GM12878 (cell line): Measurements from ENCODE around the gene MRPL28. TPM values are rescaled to one million over a fixed set of nuclear protein-coding genes. Genes with fewer than 3 reads are reported as not detected.
A peak's percentile ranks its signal among the peaks of the same experiment; 100 is the strongest.
"Not testable (repeated sequence)": the region's sequence is repeated elsewhere in the genome, so short reads cannot be mapped to it uniquely, and the experiment has no call there.

Experiments
- ATAC-seq: fragments of 200-7000 bp; cut with Tn5 transposase; 3 replicates; pipeline ENCODE4 v1.9.1; 2020; ENCODE audit warnings: mild to moderate bottlenecking, moderate library complexity
- BruUV-seq: library from RNA; stranded (reverse); fragments of 400-500 nt; replicated peaks from 2 replicates; lab custom pipeline; 2021; lab: Mats Ljungman, UMichigan
- CTCF ChIA-PET: fragments of 300-600 bp; sonication (Branson Sonifier 250); formaldehyde crosslinking; extraction: SDS; loops from one replicate; lab custom pipeline; 2021; ENCODE audit warnings: inconsistent platforms; lab: Yijun Ruan, JAX
- POLR2A ChIA-PET: fragments of 350-600 bp; formaldehyde crosslinking; extraction: SDS; loops from one replicate; lab custom pipeline; 2021; ENCODE audit warnings: inconsistent platforms; lab: Charles Lee
- RAD21 ChIA-PET: fragments of 300-600 bp; sonication (Branson Sonifier 250); formaldehyde crosslinking; loops from one replicate; lab custom pipeline; 2023; ENCODE audit warnings: antibody characterized with exemption; ENCODE audit not compliant: unreplicated experiment; lab: Charles Lee
- SMC1A ChIA-PET: fragments of 300-600 bp; sonication (Branson Sonifier 250); formaldehyde crosslinking; loops from one replicate; lab custom pipeline; 2023; ENCODE audit not compliant: unreplicated experiment, uncharacterized antibody; lab: Charles Lee
- DNase-seq: peaks from one replicate; pipeline ENCODE4 v3.0.0-alpha.2; 2011; ENCODE audit warnings: low read depth, low spot score
- FAIRE-seq: peaks from 3 replicates; lab custom pipeline; 2011; peaks lifted over from hg19 to GRCh38; lab: Jason Lieb, UNC
- H2AFZ ChIP-seq: 2 replicates; pipeline ENCODE4 v1.6.0; 2011; ENCODE audit warnings: low read depth, low read length, control low read depth; ENCODE audit not compliant: control insufficient read depth
- H3K27ac ChIP-seq: 2 replicates; pipeline ENCODE4 v1.5.1; 2011; ENCODE audit warnings: control low read depth; ENCODE audit not compliant: control insufficient read depth, insufficient read depth
- H3K27me3 ChIP-seq, 2 experiments: replicated peaks in 1 of 2; 2 replicates each; pipeline versions ENCODE4 v1.6.0 to v1.6.1; 2011; ENCODE audit warnings: low read length in 1 of 2; ENCODE audit not compliant: control insufficient read depth in 2 of 2, insufficient read depth in 2 of 2
- H3K36me3 ChIP-seq, 2 experiments: 2 replicates each; pipeline ENCODE4 v1.5.1; 2011; ENCODE audit warnings: low read length in 1 of 2; ENCODE audit not compliant: control insufficient read depth in 2 of 2, insufficient read depth in 2 of 2
- H3K4me1 ChIP-seq: 2 replicates; pipeline ENCODE4 v1.6.1; 2011; ENCODE audit warnings: mild to moderate bottlenecking, low read length, moderate library complexity, mixed read lengths; ENCODE audit not compliant: control insufficient read depth, insufficient read depth
- H3K4me2 ChIP-seq: 2 replicates; pipeline ENCODE4 v1.6.0; 2011; ENCODE audit warnings: control low read depth; ENCODE audit not compliant: control insufficient read depth, insufficient read depth
- H3K4me3 ChIP-seq: fragments of 200-600 bp; sonication (generic); 2 replicates; pipeline ENCODE4 v1.5.1; 2016
- H3K79me2 ChIP-seq: 2 replicates; pipeline ENCODE4 v1.6.0; 2011; ENCODE audit warnings: low read length; ENCODE audit not compliant: control insufficient read depth, insufficient read depth
- H3K9ac ChIP-seq: 2 replicates; pipeline ENCODE4 v1.8.0; 2011; ENCODE audit warnings: low read length, control low read depth, mixed read lengths; ENCODE audit not compliant: control insufficient read depth, insufficient read depth
- H3K9me3 ChIP-seq: replicated peaks from 3 replicates; pipeline ENCODE4 v1.5.1; 2011; ENCODE audit warnings: mild to moderate bottlenecking, low read length; ENCODE audit not compliant: control insufficient read depth, insufficient read depth
- H4K20me1 ChIP-seq: 2 replicates; pipeline ENCODE4 v1.6.0; 2011; ENCODE audit not compliant: control insufficient read depth, insufficient read depth
- STAT1 ChIP-seq: fragments of 450-650 bp; conservative IDR thresholded peaks from 2 replicates; pipeline ENCODE4 v1.6.1; 2014; ENCODE audit warnings: antibody characterized with exemption, mild to moderate bottlenecking
- WGBS: methylation state at CpG from one replicate; pipeline ENCODE4 v1.1.6; 2016; ENCODE audit warnings: low lambda C conversion rate; ENCODE audit not compliant: insufficient replicate concordance, insufficient coverage; ENCODE audit errors: missing lambda C conversion rate; 5-methylcytosine and 5-hydroxymethylcytosine counted together
- in situ Hi-C: fragments of 300-500 bp; cut with MboI; formaldehyde crosslinking; loops from 9 replicates; pipeline ENCODE4 v1.14.3; 2018; ENCODE audit warnings: mixed read lengths
- intact Hi-C: fragments of 100-400 bp; cut with micrococcal nuclease; formaldehyde crosslinking; loops from one replicate; pipeline ENCODE4 v1.14.2; 2022; ENCODE audit not compliant: unreplicated experiment
- polyA plus RNA-seq, 11 experiments: library from polyadenylated mRNA; depleted of rRNA in 4 of 11; unstranded in 6 of 11; stranded (reverse) in 5 of 11; fragments of >200 nt; fragmentation: Nextera tagmentation in 4 of 11; fragmentation: Illumina TruSeq in 1 of 11; extraction: Ambion mirVana in 4 of 11; extraction: Trizol in 1 of 11; gene quantifications; 1 replicate in 1 of 11; 2 replicates in 10 of 11; pipeline versions ENCODE4 v1.2.1 to v1.2.3, GENCODE V29; 2011 to 2016; ENCODE audit warnings: inconsistent platforms in 2 of 11, missing spikeins in 2 of 11, low read depth in 1 of 11
- total RNA-seq, 4 experiments: library from RNA; depleted of rRNA in 3 of 4; stranded (reverse); fragments of >200 nt in 3 of 4; fragmentation: Illumina TruSeq in 1 of 4; extraction: Trizol in 1 of 4; gene quantifications; 2 replicates each; pipeline versions ENCODE4 v1.2.1 to v1.2.3, GENCODE V29; 2013 to 2021
- TF ChIP-seq, protein P1 (sequence below): fragments of 450-650 bp; IDR thresholded peaks from 2 replicates; pipeline ENCODE4 v1.6.1; 2018; ENCODE audit warnings: borderline replicate concordance, mild to moderate bottlenecking; ENCODE audit not compliant: partially characterized antibody
- TF ChIP-seq, protein P2 (sequence below): fragments of 150-350 bp; IDR thresholded peaks from 2 replicates; pipeline ENCODE4 v1.6.1; 2014; ENCODE audit warnings: mild to moderate bottlenecking, low read depth, low read length
- TF ChIP-seq, protein P3 (sequence below): fragments of 450-650 bp; IDR thresholded peaks from 2 replicates; pipeline ENCODE4 v1.6.1; 2017; ENCODE audit warnings: borderline replicate concordance
- TF ChIP-seq, protein P4 (sequence below): fragments of 450-650 bp; IDR thresholded peaks from 2 replicates; pipeline ENCODE4 v1.6.1; 2016; ENCODE audit warnings: mild to moderate bottlenecking, moderate library complexity, borderline replicate concordance

MRPL28 gene
- total and polyA plus RNA-seq, 10 of the 15 experiments (the other 5 are each of a cell fraction or from before 2014, with no cell fraction given): 1.6 to 185 (median 110) TPM

DNA sequence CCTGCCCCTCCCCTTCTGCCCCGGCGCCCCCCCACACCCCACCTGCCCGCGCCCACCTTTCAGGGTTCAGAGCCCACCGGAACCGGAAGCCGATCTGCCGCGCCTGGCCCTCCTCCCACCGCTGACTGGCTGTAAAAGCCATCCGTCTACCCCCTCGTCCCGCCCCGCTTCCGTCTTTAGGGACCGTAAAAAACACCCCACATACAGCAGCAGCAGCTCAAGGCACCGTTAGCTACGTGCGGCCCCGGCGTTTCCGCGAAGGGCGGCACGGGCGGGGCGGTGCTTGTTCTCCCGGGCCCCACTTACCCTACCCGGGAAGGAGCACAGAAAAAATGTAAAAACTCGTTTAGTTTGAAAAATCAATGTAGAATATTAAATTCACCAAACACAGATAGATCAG lies at the start of gene MRPL28 (continued):
- TF ChIP-seq, protein P1, sequence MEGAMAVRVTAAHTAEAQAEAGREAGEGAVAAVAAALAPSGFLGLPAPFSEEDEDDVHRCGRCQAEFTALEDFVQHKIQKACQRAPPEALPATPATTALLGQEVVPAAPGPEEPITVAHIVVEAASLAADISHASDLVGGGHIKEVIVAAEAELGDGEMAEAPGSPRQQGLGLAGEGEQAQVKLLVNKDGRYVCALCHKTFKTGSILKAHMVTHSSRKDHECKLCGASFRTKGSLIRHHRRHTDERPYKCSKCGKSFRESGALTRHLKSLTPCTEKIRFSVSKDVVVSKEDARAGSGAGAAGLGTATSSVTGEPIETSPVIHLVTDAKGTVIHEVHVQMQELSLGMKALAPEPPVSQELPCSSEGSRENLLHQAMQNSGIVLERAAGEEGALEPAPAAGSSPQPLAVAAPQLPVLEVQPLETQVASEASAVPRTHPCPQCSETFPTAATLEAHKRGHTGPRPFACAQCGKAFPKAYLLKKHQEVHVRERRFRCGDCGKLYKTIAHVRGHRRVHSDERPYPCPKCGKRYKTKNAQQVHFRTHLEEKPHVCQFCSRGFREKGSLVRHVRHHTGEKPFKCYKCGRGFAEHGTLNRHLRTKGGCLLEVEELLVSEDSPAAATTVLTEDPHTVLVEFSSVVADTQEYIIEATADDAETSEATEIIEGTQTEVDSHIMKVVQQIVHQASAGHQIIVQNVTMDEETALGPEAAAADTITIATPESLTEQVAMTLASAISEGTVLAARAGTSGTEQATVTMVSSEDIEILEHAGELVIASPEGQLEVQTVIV: peak; percentile 52
- TF ChIP-seq, protein P2, sequence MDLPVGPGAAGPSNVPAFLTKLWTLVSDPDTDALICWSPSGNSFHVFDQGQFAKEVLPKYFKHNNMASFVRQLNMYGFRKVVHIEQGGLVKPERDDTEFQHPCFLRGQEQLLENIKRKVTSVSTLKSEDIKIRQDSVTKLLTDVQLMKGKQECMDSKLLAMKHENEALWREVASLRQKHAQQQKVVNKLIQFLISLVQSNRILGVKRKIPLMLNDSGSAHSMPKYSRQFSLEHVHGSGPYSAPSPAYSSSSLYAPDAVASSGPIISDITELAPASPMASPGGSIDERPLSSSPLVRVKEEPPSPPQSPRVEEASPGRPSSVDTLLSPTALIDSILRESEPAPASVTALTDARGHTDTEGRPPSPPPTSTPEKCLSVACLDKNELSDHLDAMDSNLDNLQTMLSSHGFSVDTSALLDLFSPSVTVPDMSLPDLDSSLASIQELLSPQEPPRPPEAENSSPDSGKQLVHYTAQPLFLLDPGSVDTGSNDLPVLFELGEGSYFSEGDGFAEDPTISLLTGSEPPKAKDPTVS: no peak
- TF ChIP-seq, protein P3, sequence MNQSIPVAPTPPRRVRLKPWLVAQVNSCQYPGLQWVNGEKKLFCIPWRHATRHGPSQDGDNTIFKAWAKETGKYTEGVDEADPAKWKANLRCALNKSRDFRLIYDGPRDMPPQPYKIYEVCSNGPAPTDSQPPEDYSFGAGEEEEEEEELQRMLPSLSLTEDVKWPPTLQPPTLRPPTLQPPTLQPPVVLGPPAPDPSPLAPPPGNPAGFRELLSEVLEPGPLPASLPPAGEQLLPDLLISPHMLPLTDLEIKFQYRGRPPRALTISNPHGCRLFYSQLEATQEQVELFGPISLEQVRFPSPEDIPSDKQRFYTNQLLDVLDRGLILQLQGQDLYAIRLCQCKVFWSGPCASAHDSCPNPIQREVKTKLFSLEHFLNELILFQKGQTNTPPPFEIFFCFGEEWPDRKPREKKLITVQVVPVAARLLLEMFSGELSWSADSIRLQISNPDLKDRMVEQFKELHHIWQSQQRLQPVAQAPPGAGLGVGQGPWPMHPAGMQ: no peak
- TF ChIP-seq, protein P4, sequence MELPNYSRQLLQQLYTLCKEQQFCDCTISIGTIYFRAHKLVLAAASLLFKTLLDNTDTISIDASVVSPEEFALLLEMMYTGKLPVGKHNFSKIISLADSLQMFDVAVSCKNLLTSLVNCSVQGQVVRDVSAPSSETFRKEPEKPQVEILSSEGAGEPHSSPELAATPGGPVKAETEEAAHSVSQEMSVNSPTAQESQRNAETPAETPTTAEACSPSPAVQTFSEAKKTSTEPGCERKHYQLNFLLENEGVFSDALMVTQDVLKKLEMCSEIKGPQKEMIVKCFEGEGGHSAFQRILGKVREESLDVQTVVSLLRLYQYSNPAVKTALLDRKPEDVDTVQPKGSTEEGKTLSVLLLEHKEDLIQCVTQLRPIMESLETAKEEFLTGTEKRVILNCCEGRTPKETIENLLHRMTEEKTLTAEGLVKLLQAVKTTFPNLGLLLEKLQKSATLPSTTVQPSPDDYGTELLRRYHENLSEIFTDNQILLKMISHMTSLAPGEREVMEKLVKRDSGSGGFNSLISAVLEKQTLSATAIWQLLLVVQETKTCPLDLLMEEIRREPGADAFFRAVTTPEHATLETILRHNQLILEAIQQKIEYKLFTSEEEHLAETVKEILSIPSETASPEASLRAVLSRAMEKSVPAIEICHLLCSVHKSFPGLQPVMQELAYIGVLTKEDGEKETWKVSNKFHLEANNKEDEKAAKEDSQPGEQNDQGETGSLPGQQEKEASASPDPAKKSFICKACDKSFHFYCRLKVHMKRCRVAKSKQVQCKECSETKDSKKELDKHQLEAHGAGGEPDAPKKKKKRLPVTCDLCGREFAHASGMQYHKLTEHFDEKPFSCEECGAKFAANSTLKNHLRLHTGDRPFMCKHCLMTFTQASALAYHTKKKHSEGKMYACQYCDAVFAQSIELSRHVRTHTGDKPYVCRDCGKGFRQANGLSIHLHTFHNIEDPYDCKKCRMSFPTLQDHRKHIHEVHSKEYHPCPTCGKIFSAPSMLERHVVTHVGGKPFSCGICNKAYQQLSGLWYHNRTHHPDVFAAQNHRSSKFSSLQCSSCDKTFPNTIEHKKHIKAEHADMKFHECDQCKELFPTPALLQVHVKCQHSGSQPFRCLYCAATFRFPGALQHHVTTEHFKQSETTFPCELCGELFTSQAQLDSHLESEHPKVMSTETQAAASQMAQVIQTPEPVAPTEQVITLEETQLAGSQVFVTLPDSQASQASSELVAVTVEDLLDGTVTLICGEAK: peak; percentile 92
- no peak for TF ChIP-seq STAT1

DNA sequence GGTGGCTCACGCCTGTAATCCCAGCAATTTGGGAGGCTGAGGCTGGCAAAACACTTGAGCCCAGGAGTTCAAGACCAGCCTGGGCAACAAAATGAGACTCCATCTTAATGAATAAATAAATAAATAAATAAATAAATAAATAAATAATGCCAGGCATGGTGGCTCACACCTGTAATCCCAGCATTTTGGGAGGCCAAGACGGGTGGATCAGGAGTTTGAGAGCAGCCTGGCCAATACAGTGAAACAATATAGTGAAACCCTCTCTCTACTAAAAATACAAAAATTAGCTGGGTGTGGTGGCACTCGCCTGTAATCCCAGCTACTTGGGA lies 44.8 kb upstream of the MRPL28 start:
- H3K27ac ChIP-seq, BruUV-seq, CTCF ChIA-PET, H3K79me2 ChIP-seq, FAIRE-seq, H3K4me3 ChIP-seq, H3K36me3 ChIP-seq, POLR2A ChIA-PET, RAD21 ChIA-PET, H2AFZ ChIP-seq, H4K20me1 ChIP-seq, H3K9ac ChIP-seq, DNase-seq, H3K9me3 ChIP-seq, H3K4me1 ChIP-seq, H3K4me2 ChIP-seq, intact Hi-C loops, in situ Hi-C loops, H3K27me3 ChIP-seq, ATAC-seq: not testable (repeated sequence)
- SMC1A ChIA-PET: interaction anchor here (1.0 kb wide), 1 partner anchor 23 kb away, joined by 3 read pairs; no protein-coding TSS in a partner anchor
- WGBS: 89% methylated on average over 3 of the region's 3 CpGs
